ENCODE data around the gene XPNPEP3. TPM values are rescaled to one million over a fixed set of nuclear protein-coding genes. Genes with fewer than 3 reads are reported as not detected.

The XPNPEP3 gene
- total RNA-seq: 13.8 TPM

GRCh38 chr22:40856513-40857308 is at the start of gene XPNPEP3, which contains the start of gene ST13:
Gene XPNPEP3 (plus strand): TSS chr22:40857148. CDS start chr22:40857182, 34 bp downstream.
Gene ST13 (minus strand): TSS chr22:40856639. CDS start chr22:40856540, 99 bp downstream.

GRCh38 chr22:40818747-40819598 is 38.0 kb upstream of the XPNPEP3 start, which contains the start of gene SLC25A17:
Gene SLC25A17 (minus strand): TSS chr22:40819346. CDS start chr22:40819248, 98 bp downstream.

GRCh38 chr22:40862013-40862412 is 5.1 kb downstream of the XPNPEP3 start, which contains the start of gene DNAJB7:
Gene DNAJB7 (minus strand): TSS chr22:40862113. CDS start chr22:40861994, 119 bp downstream.

GRCh38 chr22:40950962-40951794 is 94.2 kb downstream of the XPNPEP3 start, which contains the start of gene RBX1:
Gene RBX1 (plus strand): TSS chr22:40951378. CDS start chr22:40951399, 21 bp downstream.

Small RNA genes lying within 50 kb of the gene (small RNA-seq; reads per million reads assigned to genes)
- gene MIR4766 (ENCODE audit: low replicate concordance): not detected
- not detected for gene RF00017 (ENCODE audit: low replicate concordance)
- not detected for gene RNU6-379P (ENCODE audit: low replicate concordance)

Other genes with a start within 250 kb of the XPNPEP3 start
- 60.8 TPM for gene MRTFA, start 220.4 kb upstream of the XPNPEP3 start, total RNA-seq
- 0.29 TPM for gene MCHR1, start 177.7 kb upstream of the XPNPEP3 start, total RNA-seq
- gene SLC25A17, start 37.8 kb upstream of the XPNPEP3 start, total RNA-seq: 17.1 TPM
- gene ST13, start 509 bp upstream of the XPNPEP3 start, total RNA-seq: 140 TPM
- gene DNAJB7, start 5.0 kb downstream of the XPNPEP3 start, total RNA-seq: not detected
- gene RBX1, start 94.2 kb downstream of the XPNPEP3 start, total RNA-seq: 34.6 TPM
- gene EP300, start 235.4 kb downstream of the XPNPEP3 start, total RNA-seq: 157 TPM